Testis (tissue), 3 donors: ENCODE measurements around the gene S1PR1. TPM values are rescaled to one million over a fixed set of nuclear protein-coding genes. Genes with fewer than 3 reads are reported as not detected.

Source experiments
- DNase-seq: peaks from one replicate; pipeline ENCODE4 v3.0.0-alpha.2; 2019
- H3K27ac ChIP-seq, 2 donors: fragments of 200-600 bp; sonication (generic); one replicate each; pipeline ENCODE4 v1.5.1; 2019
- H3K27me3 ChIP-seq: fragments of 200-600 bp; sonication (generic); one replicate; pipeline ENCODE4 v1.5.1; 2019
- H3K36me3 ChIP-seq: fragments of 200-600 bp; sonication (generic); one replicate; pipeline ENCODE4 v1.5.1; 2017; ENCODE audit warnings: low read depth; ENCODE audit errors: missing control alignments
- H3K4me1 ChIP-seq: fragments of 200-600 bp; sonication (generic); one replicate; pipeline ENCODE4 v1.5.1; 2019
- H3K4me3 ChIP-seq, 2 donors: fragments of 200-600 bp; sonication (generic); one replicate each; pipeline ENCODE4 v1.5.1; 2017 to 2019
- H3K9me3 ChIP-seq: fragments of 200-600 bp; sonication (generic); one replicate; pipeline ENCODE4 v1.5.1; 2017
- CTCF ChIP-seq, 3 experiments: fragments of 450-650 bp in 2 of 3; fragments of 200-600 bp in 1 of 3; sonication (generic) in 1 of 3; IDR thresholded peaks; one replicate each; pipeline ENCODE4 v1.5.1; 2016 to 2019; ENCODE audit warnings: antibody characterized with exemption in 3 of 3, mild to moderate bottlenecking in 2 of 3, moderate library complexity in 1 of 3
- POLR2A ChIP-seq: fragments of 450-650 bp; IDR thresholded peaks from one replicate; pipeline ENCODE4 v1.6.1; 2017; ENCODE audit warnings: antibody characterized with exemption, mild to moderate bottlenecking, moderate library complexity
- WGBS, 2 donors: methylation state at CpG; one replicate each; pipeline ENCODE4 v1.1.5; 2018; 5-methylcytosine and 5-hydroxymethylcytosine counted together
- intact Hi-C: fragments of 100-400 bp; cut with DNase I; formaldehyde crosslinking; loops from one replicate; pipeline ENCODE4 v1.15.1; 2023; ENCODE audit warnings: low total_unique reads
- polyA plus RNA-seq: library from polyadenylated mRNA; stranded (reverse); fragments of 350-450 nt; fragmentation: Illumina TruSeq; extraction: RNeasy Lipid Tissue Mini Kit (QIAGEN cat#74804); gene quantifications from one replicate; pipeline ENCODE4 v1.2.3, GENCODE V29; 2014; ENCODE audit warnings: low read depth, low replicate concordance; ENCODE audit not compliant: insufficient read depth
- total RNA-seq, 2 donors: library from RNA; depleted of rRNA; stranded (reverse); fragments of >200 nt; gene quantifications; one replicate each; pipeline ENCODE4 v1.2.3, GENCODE V29; 2016

The S1PR1 gene
- total and polyA plus RNA-seq, 3 donors from 2014 or later = 6.4 to 11.5 (median 9.3) TPM

GRCh38 chr1:101261623-101262022 is 24.8 kb downstream of the S1PR1 start:
- Histone ChIP-seq H3K4me3 (no peak overlapping the region), H3K4me1 (no peaks in the 10 kb centered on the region), H3K36me3 (no peaks in the 10 kb centered on the region), H3K27ac (no peak overlapping the region), H3K9me3 (no peaks in the 10 kb centered on the region), H3K27me3 (no peaks in the 10 kb centered on the region)
- WGBS, 2 donors = 67 to 80% methylated on average over 4 of the region's 4 CpGs
- no peak for DNase-seq
- TF ChIP-seq POLR2A (no peak), CTCF (IDR thresholded peaks at IDR 0.05) (no peak)
- intact Hi-C loops = no loop called here

- 84 to 88% methylated on average over 4 of the region's 4 CpGs for WGBS, 2 donors
- Histone ChIP-seq H3K36me3 (no peaks in the 10 kb centered on the region), H3K27me3 (no peaks in the 10 kb centered on the region), H3K4me3 (no peak overlapping the region), H3K9me3 (no peaks in the 10 kb centered on the region), H3K4me1 (no peaks in the 10 kb centered on the region), H3K27ac (peak overlapping the region in 1 of 2 donors; percentile 30)
- intact Hi-C loops = no loop called here
- no peak for DNase-seq
- TF ChIP-seq CTCF (IDR thresholded peaks at IDR 0.05) (no peak), POLR2A (no peak)
These were observed 25.2 kb downstream of the S1PR1 start for GRCh38 chr1:101262060-101262459.

GRCh38 chr1:101262630-101263348 is 26.0 kb downstream of the S1PR1 start:
- TF ChIP-seq POLR2A (no peak), CTCF (IDR thresholded peaks at IDR 0.05) (no peak)
- Histone ChIP-seq H3K4me3 (no peak overlapping the region), H3K36me3 (no peaks in the 10 kb centered on the region), H3K4me1 (no peaks in the 10 kb centered on the region), H3K27me3 (no peaks in the 10 kb centered on the region), H3K27ac (peak overlapping the region in 1 of 2 donors; percentile 30), H3K9me3 (no peaks in the 10 kb centered on the region)
- DNase-seq = no peak
- intact Hi-C loops = no loop called here
- 21 to 23% methylated on average over 6 of the region's 6 CpGs for WGBS, 2 donors

GRCh38 chr1:101264697-101265096 is 27.9 kb downstream of the S1PR1 start:
- no peak overlapping the region for H3K4me3 ChIP-seq
- intact Hi-C loops = no loop called here
- TF ChIP-seq CTCF (IDR thresholded peaks at IDR 0.05) = no peak
- no peak for TF ChIP-seq POLR2A
- H3K27ac ChIP-seq = no peak overlapping the region
- DNase-seq = no peak
- 61 to 72% methylated on average over 2 of the region's 2 CpGs for WGBS, 2 donors
- no peaks in the 10 kb centered on the region for H3K4me1 ChIP-seq
- no peaks in the 10 kb centered on the region for H3K9me3 ChIP-seq
- no peaks in the 10 kb centered on the region for H3K27me3 ChIP-seq
- H3K36me3 ChIP-seq = no peaks in the 10 kb centered on the region

- no peaks in the 10 kb centered on the region for H3K27me3 ChIP-seq
- H3K4me1 ChIP-seq = no peaks in the 10 kb centered on the region
- H3K9me3 ChIP-seq = no peaks in the 10 kb centered on the region
- WGBS, 2 donors = 69 to 89% methylated on average over 2 of the region's 2 CpGs
- no peak for DNase-seq
- intact Hi-C loops = no loop called here
- H3K36me3 ChIP-seq = no peaks in the 10 kb centered on the region
- H3K27ac ChIP-seq = no peak overlapping the region
- no peak overlapping the region for H3K4me3 ChIP-seq
- TF ChIP-seq POLR2A (no peak), CTCF (IDR thresholded peaks at IDR 0.05) (no peak)
These were observed 28.9 kb downstream of the S1PR1 start for GRCh38 chr1:101265684-101266083.
